ENCODE measurements around the gene HYI.

DNA sequence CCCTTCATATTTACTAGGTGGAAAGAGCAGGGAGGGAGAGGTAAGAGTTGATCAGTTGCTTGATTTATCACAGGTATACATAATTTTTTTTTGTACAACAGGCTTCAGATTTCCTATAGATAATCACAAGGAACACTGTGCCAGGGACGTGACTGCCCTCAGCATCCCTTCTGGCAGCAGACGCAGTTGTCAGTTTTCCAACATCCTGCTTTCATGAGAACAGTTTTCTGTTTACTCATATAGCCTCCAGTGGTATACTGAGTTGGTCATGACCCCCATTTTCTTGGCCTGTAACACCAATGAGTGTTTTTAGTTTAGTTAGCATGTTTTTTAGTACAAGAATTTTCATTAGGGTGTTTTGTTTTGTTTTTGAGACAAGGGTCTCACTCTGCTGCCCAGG, 39.1 kb upstream of the HYI start:
- TF ChIP-seq, protein P1, sequence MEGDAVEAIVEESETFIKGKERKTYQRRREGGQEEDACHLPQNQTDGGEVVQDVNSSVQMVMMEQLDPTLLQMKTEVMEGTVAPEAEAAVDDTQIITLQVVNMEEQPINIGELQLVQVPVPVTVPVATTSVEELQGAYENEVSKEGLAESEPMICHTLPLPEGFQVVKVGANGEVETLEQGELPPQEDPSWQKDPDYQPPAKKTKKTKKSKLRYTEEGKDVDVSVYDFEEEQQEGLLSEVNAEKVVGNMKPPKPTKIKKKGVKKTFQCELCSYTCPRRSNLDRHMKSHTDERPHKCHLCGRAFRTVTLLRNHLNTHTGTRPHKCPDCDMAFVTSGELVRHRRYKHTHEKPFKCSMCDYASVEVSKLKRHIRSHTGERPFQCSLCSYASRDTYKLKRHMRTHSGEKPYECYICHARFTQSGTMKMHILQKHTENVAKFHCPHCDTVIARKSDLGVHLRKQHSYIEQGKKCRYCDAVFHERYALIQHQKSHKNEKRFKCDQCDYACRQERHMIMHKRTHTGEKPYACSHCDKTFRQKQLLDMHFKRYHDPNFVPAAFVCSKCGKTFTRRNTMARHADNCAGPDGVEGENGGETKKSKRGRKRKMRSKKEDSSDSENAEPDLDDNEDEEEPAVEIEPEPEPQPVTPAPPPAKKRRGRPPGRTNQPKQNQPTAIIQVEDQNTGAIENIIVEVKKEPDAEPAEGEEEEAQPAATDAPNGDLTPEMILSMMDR (IDR thresholded peaks at IDR 0.05; ENCODE audit: insufficient read depth, low read length, poor library complexity, severe bottlenecking): no peak
- TF ChIP-seq EZH2phosphoT487 (conservative IDR thresholded peaks at IDR 0.05; ENCODE audit: low read length): no peak
